ENCODE data around the gene ADAMTS12.

ADAMTS12 gene

GRCh38 chr5:33637011-33637410 is 254.8 kb downstream of the ADAMTS12 start:
- no peak overlapping the region for H3K4me3 ChIP-seq (ENCODE audit: low read length)

DNA sequence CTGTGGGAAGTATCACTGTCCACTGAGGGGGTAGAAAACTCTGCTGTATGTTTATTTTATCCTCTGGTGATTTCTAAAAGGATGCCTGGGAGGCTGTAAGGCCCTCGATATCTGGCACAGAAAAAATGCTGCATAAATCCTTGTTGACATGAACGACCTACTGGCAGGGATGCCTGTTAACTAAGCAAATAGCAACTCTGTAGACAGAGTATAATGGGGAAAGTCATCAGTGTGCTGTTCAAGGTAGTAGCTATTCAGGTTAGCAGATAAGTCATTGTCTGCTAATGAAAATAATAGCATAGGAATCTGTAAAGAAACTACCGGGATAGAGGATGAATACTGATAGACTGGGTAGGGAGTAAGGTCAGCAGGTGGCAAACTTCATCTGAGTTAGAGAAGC is 256.2 kb downstream of the ADAMTS12 start:
- no peak overlapping the region for H3K9ac ChIP-seq (ENCODE audit: low read length)
- H3K27me3 ChIP-seq (replicated peaks; ENCODE audit: control insufficient read depth, insufficient read depth, low read length): no peaks in the 10 kb centered on the region
- H3K9me3 ChIP-seq (ENCODE audit: control insufficient read depth, low read length): no peaks in the 10 kb centered on the region
- H3K4me1 ChIP-seq (ENCODE audit: control insufficient read depth, insufficient read depth, low read length): peaks cover 3% of the 10 kb centered on the region
- no peak for DNase-seq (ENCODE audit: low read depth)
- H3K4me3 ChIP-seq (ENCODE audit: low read length): no peak overlapping the region
- peaks cover 34% of the 10 kb centered on the region for H3K36me3 ChIP-seq (ENCODE audit: control insufficient read depth, insufficient read depth, low read length, severe bottlenecking)

More at GRCh38 chr5:33637011-33637410, 254.8 kb downstream of the ADAMTS12 start:
- Histone ChIP-seq H3K9ac (ENCODE audit: low read length) (no peak overlapping the region), H3K4me1 (ENCODE audit: control insufficient read depth, insufficient read depth, low read length) (peaks cover 3% of the 10 kb centered on the region), H3K36me3 (ENCODE audit: control insufficient read depth, insufficient read depth, low read length, severe bottlenecking) (peaks cover 31% of the 10 kb centered on the region), H3K9me3 (ENCODE audit: control insufficient read depth, low read length) (no peaks in the 10 kb centered on the region), H3K27me3 (replicated peaks; ENCODE audit: control insufficient read depth, insufficient read depth, low read length) (no peaks in the 10 kb centered on the region)
- DNase-seq (ENCODE audit: low read depth): no peak

DNA sequence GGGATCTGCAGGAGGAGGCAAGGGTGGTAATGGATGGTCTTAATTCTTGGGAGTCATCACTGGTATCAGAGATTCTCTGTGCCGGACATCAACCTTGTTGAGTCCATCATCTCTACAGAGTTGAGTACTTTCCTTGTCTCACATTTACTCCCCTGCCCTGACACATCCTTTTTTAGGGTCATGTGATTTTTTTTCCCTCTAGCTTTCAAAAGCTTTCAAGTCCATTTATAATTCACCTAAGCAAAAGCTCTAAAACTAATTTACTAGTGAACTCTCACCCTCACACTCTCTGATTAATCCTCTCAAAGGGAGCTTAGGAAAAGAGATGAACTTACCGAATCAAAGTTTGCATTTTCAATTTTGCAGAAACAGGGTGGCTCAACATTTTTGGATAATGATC is 258.1 kb downstream of the ADAMTS12 start:
- DNase-seq (ENCODE audit: low read depth): no peak
- Histone ChIP-seq H3K4me1 (ENCODE audit: control insufficient read depth, insufficient read depth, low read length) (peaks cover 3% of the 10 kb centered on the region), H3K9me3 (ENCODE audit: control insufficient read depth, low read length) (no peaks in the 10 kb centered on the region), H3K9ac (ENCODE audit: low read length) (no peak overlapping the region), H3K27me3 (replicated peaks; ENCODE audit: control insufficient read depth, insufficient read depth, low read length) (no peaks in the 10 kb centered on the region), H3K36me3 (ENCODE audit: control insufficient read depth, insufficient read depth, low read length, severe bottlenecking) (peaks cover 26% of the 10 kb centered on the region), H3K4me3 (ENCODE audit: low read length) (no peak overlapping the region)

- no peak for DNase-seq (ENCODE audit: low read depth)
- Histone ChIP-seq H3K9ac (ENCODE audit: low read length) (no peak overlapping the region), H3K4me1 (ENCODE audit: control insufficient read depth, insufficient read depth, low read length) (peaks cover under 1% of the 10 kb centered on the region), H3K9me3 (ENCODE audit: control insufficient read depth, low read length) (no peaks in the 10 kb centered on the region), H3K27me3 (replicated peaks; ENCODE audit: control insufficient read depth, insufficient read depth, low read length) (no peaks in the 10 kb centered on the region), H3K36me3 (ENCODE audit: control insufficient read depth, insufficient read depth, low read length, severe bottlenecking) (peaks cover 35% of the 10 kb centered on the region), H3K4me3 (ENCODE audit: low read length) (no peak overlapping the region)
Measured at GRCh38 chr5:33631786-33632185, 260.0 kb downstream of the ADAMTS12 start.

- H3K9ac ChIP-seq (ENCODE audit: low read length): no peak overlapping the region
- H3K9me3 ChIP-seq (ENCODE audit: control insufficient read depth, low read length): no peaks in the 10 kb centered on the region
- H3K4me1 ChIP-seq (ENCODE audit: control insufficient read depth, insufficient read depth, low read length): no peaks in the 10 kb centered on the region
- no peak overlapping the region for H3K4me3 ChIP-seq (ENCODE audit: low read length)
- no peaks in the 10 kb centered on the region for H3K27me3 ChIP-seq (replicated peaks; ENCODE audit: control insufficient read depth, insufficient read depth, low read length)
- H3K36me3 ChIP-seq (ENCODE audit: control insufficient read depth, insufficient read depth, low read length, severe bottlenecking): peaks cover 41% of the 10 kb centered on the region
- DNase-seq (ENCODE audit: low read depth): no peak
Measured at GRCh38 chr5:33631139-33631538, 260.7 kb downstream of the ADAMTS12 start.

- no peak for DNase-seq (ENCODE audit: low read depth)
- no peaks in the 10 kb centered on the region for H3K27me3 ChIP-seq (replicated peaks; ENCODE audit: control insufficient read depth, insufficient read depth, low read length)
- H3K36me3 ChIP-seq (ENCODE audit: control insufficient read depth, insufficient read depth, low read length, severe bottlenecking): peaks cover 38% of the 10 kb centered on the region
- H3K4me1 ChIP-seq (ENCODE audit: control insufficient read depth, insufficient read depth, low read length): no peaks in the 10 kb centered on the region
- H3K9ac ChIP-seq (ENCODE audit: low read length): no peak overlapping the region
- H3K9me3 ChIP-seq (ENCODE audit: control insufficient read depth, low read length): no peaks in the 10 kb centered on the region
- H3K4me3 ChIP-seq (ENCODE audit: low read length): no peak overlapping the region
Measured at GRCh38 chr5:33629999-33630398, 261.8 kb downstream of the ADAMTS12 start.

GRCh38 chr5:33628796-33629195 is 263.0 kb downstream of the ADAMTS12 start:
- Histone ChIP-seq H3K27me3 (replicated peaks; ENCODE audit: control insufficient read depth, insufficient read depth, low read length) (no peaks in the 10 kb centered on the region), H3K9ac (ENCODE audit: low read length) (no peak overlapping the region), H3K4me3 (ENCODE audit: low read length) (no peak overlapping the region), H3K36me3 (ENCODE audit: control insufficient read depth, insufficient read depth, low read length, severe bottlenecking) (peaks cover 43% of the 10 kb centered on the region), H3K9me3 (ENCODE audit: control insufficient read depth, low read length) (no peaks in the 10 kb centered on the region), H3K4me1 (ENCODE audit: control insufficient read depth, insufficient read depth, low read length) (no peaks in the 10 kb centered on the region)
- DNase-seq (ENCODE audit: low read depth): no peak

DNA sequence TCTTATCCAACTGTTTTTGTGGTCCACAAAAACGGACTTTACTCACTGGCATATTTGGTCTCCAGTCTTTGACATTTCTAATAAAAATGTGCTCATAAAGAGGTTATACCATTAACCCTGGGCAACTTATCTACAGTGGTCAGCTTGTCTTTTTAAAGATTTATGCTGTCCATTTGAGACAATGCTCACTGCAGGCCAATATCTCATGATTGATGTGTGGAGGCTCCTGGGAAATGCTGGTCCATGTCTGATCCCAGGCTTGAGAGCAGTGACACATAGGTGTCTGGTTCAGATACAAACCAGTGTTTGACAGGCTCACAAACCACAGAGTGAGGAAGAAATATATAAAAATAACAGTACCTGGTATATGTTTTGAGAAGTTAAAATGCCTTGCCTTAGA is 270.3 kb downstream of the ADAMTS12 start:
- Histone ChIP-seq H3K36me3 (ENCODE audit: control insufficient read depth, insufficient read depth, low read length, severe bottlenecking) (peaks cover 28% of the 10 kb centered on the region), H3K4me3 (ENCODE audit: low read length) (no peak overlapping the region), H3K4me1 (ENCODE audit: control insufficient read depth, insufficient read depth, low read length) (peaks cover 3% of the 10 kb centered on the region), H3K9ac (ENCODE audit: low read length) (no peak overlapping the region), H3K9me3 (ENCODE audit: control insufficient read depth, low read length) (no peaks in the 10 kb centered on the region), H3K27me3 (replicated peaks; ENCODE audit: control insufficient read depth, insufficient read depth, low read length) (no peaks in the 10 kb centered on the region)
- DNase-seq (ENCODE audit: low read depth): no peak

- Histone ChIP-seq H3K27me3 (replicated peaks; ENCODE audit: control insufficient read depth, insufficient read depth, low read length) (no peaks in the 10 kb centered on the region), H3K9me3 (ENCODE audit: control insufficient read depth, low read length) (no peaks in the 10 kb centered on the region), H3K9ac (ENCODE audit: low read length) (no peak overlapping the region), H3K4me1 (ENCODE audit: control insufficient read depth, insufficient read depth, low read length) (peaks cover 17% of the 10 kb centered on the region), H3K36me3 (ENCODE audit: control insufficient read depth, insufficient read depth, low read length, severe bottlenecking) (peaks cover 24% of the 10 kb centered on the region), H3K4me3 (ENCODE audit: low read length) (no peak overlapping the region)
- DNase-seq (ENCODE audit: low read depth): no peak
Measured at GRCh38 chr5:33614039-33614438, 277.8 kb downstream of the ADAMTS12 start.

GRCh38 chr5:33612386-33612785 is 279.4 kb downstream of the ADAMTS12 start:
- peak; percentile 48 for DNase-seq (ENCODE audit: low read depth)
- H3K36me3 ChIP-seq (ENCODE audit: control insufficient read depth, insufficient read depth, low read length, severe bottlenecking): peaks cover 20% of the 10 kb centered on the region
- peaks cover 17% of the 10 kb centered on the region for H3K4me1 ChIP-seq (ENCODE audit: control insufficient read depth, insufficient read depth, low read length)
- peak overlapping the region; percentile 31 for H3K4me3 ChIP-seq (ENCODE audit: low read length)
- H3K27me3 ChIP-seq (replicated peaks; ENCODE audit: control insufficient read depth, insufficient read depth, low read length): no peaks in the 10 kb centered on the region
- no peak overlapping the region for H3K9ac ChIP-seq (ENCODE audit: low read length)
- H3K9me3 ChIP-seq (ENCODE audit: control insufficient read depth, low read length): no peaks in the 10 kb centered on the region

DNA sequence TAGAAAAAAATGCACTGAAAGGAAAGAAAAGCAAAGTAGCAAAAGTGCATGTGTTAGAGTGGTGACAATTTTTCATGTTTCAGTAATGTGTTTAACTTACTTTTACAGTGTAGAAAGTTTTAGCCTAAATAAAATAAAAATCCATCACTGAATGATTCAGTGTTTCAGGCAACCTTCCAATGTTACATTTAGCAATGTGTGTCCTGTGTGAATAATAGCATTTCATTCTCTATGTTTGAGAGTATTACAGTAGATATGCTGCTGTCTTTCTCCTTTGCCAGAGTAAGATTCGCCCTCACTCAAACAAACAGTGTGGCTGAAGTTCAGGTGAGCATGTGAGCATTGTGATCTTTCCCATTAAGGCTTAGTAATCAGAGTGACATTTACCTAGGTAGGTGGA is 279.9 kb downstream of the ADAMTS12 start:
- Histone ChIP-seq H3K9me3 (ENCODE audit: control insufficient read depth, low read length) (no peaks in the 10 kb centered on the region), H3K4me1 (ENCODE audit: control insufficient read depth, insufficient read depth, low read length) (peaks cover 16% of the 10 kb centered on the region), H3K4me3 (ENCODE audit: low read length) (peak overlapping the region; percentile 31), H3K36me3 (ENCODE audit: control insufficient read depth, insufficient read depth, low read length, severe bottlenecking) (peaks cover 20% of the 10 kb centered on the region), H3K9ac (ENCODE audit: low read length) (no peak overlapping the region), H3K27me3 (replicated peaks; ENCODE audit: control insufficient read depth, insufficient read depth, low read length) (no peaks in the 10 kb centered on the region)
- peak; percentile 76 for DNase-seq (ENCODE audit: low read depth)

- Histone ChIP-seq H3K9me3 (ENCODE audit: control insufficient read depth, low read length) (no peaks in the 10 kb centered on the region), H3K27me3 (replicated peaks; ENCODE audit: control insufficient read depth, insufficient read depth, low read length) (no peaks in the 10 kb centered on the region), H3K4me3 (ENCODE audit: low read length) (no peak overlapping the region), H3K36me3 (ENCODE audit: control insufficient read depth, insufficient read depth, low read length, severe bottlenecking) (peaks cover 6% of the 10 kb centered on the region), H3K9ac (ENCODE audit: low read length) (no peak overlapping the region), H3K4me1 (ENCODE audit: control insufficient read depth, insufficient read depth, low read length) (peaks cover 14% of the 10 kb centered on the region)
- DNase-seq (ENCODE audit: low read depth): no peak
Measured at GRCh38 chr5:33608344-33609041, 283.3 kb downstream of the ADAMTS12 start.

All from adipocyte (in vitro differentiated cells).